SH-SY5Y (cell line): ENCODE measurements around the gene ACTA2.

Experiments
- GATA2 ChIP-seq: IDR thresholded peaks from 2 replicates; pipeline ENCODE4 v1.6.1; 2011; ENCODE audit warnings: mild to moderate bottlenecking, low read depth, low read length
- GATA3 ChIP-seq: IDR thresholded peaks from 2 replicates; pipeline ENCODE4 v1.6.1; 2011; ENCODE audit warnings: low read depth, mild to moderate bottlenecking, low read length, moderate library complexity

The ACTA2 gene

GRCh38 chr10:88952647-88953111 is at the start of gene ACTA2:
Gene ACTA2, minus strand, starts transcription at chr10:88952773. Its CDS starts 3,843 bp downstream, at chr10:88948930.
- no peak for TF ChIP-seq GATA2
- TF ChIP-seq GATA3: no peak

GRCh38 chr10:89001729-89002072 is 49.1 kb upstream of the ACTA2 start:
- TF ChIP-seq GATA2: no peak
- no peak for TF ChIP-seq GATA3

GRCh38 chr10:89001024-89001728 is 48.6 kb upstream of the ACTA2 start:
- TF ChIP-seq GATA2: no peak
- TF ChIP-seq GATA3: no peak

GRCh38 chr10:88999625-89000024 is 47.1 kb upstream of the ACTA2 start:
- no peak for TF ChIP-seq GATA3
- no peak for TF ChIP-seq GATA2

- TF ChIP-seq GATA2: no peak
- TF ChIP-seq GATA3: no peak
Observed at GRCh38 chr10:88996927-88997326, 44.4 kb upstream of the ACTA2 start.

GRCh38 chr10:88995156-88995876 is 42.7 kb upstream of the ACTA2 start:
- TF ChIP-seq GATA3 (no peak), GATA2 (no peak)

GRCh38 chr10:88994019-88994418 is 41.4 kb upstream of the ACTA2 start:
- TF ChIP-seq GATA3 (no peak), GATA2 (no peak)

- TF ChIP-seq GATA2 (no peak), GATA3 (no peak)
Observed at GRCh38 chr10:88992921-88993524, 40.5 kb upstream of the ACTA2 start.

GRCh38 chr10:88991899-88992320 is 39.3 kb upstream of the ACTA2 start:
- no peak; the same call in 1 of the 2 replicates for TF ChIP-seq GATA2
- TF ChIP-seq GATA3: no peak

- no peak for TF ChIP-seq GATA2
- no peak for TF ChIP-seq GATA3
Observed at GRCh38 chr10:88991161-88991898, 38.8 kb upstream of the ACTA2 start.

- no peak for TF ChIP-seq GATA3
- TF ChIP-seq GATA2: no peak
Observed at GRCh38 chr10:88990384-88991160, 38.0 kb upstream of the ACTA2 start, which contains the start of gene FAS. Gene FAS, plus strand, starts transcription at chr10:88990798. Its CDS starts 79 bp downstream, at chr10:88990877.

GRCh38 chr10:88989824-88990383 is 37.3 kb upstream of the ACTA2 start:
- TF ChIP-seq GATA2: no peak
- no peak for TF ChIP-seq GATA3

GRCh38 chr10:88989423-88989822 is 36.9 kb upstream of the ACTA2 start:
- TF ChIP-seq GATA2: no peak
- no peak for TF ChIP-seq GATA3
